ENCODE data around the gene APOL3. TPM values are rescaled to one million over a fixed set of nuclear protein-coding genes. Genes with fewer than 3 reads are reported as not detected.

Gene APOL3
- polyA plus RNA-seq, 1 experiment = 6.7 TPM

GRCh38 chr22:36129486-36130388, 30.8 kb downstream of the APOL3 start:
- ChIA-PET CTCF (interaction anchor here (0.5 to 2.5 kb wide), 4 partner anchors 10 to 502 kb away, joined by 3 to 12 read pairs (median 4); no protein-coding TSS in a partner anchor), POLR2A (interaction anchor here (0.7 kb wide), 1 partner anchor 134 kb away, joined by 7 read pairs; no protein-coding TSS in a partner anchor)
- no peak for DNase-seq (ENCODE audit: low read depth)

GRCh38 chr22:36129071-36129470, 31.5 kb downstream of the APOL3 start:
- CTCF ChIA-PET = interaction anchor here (0.6 to 2.5 kb wide), 2 partner anchors 34 to 63 kb away, joined by 3 to 12 read pairs; no protein-coding TSS in a partner anchor

More at GRCh38 chr22:36129486-36130388, 30.8 kb downstream of the APOL3 start:
- Histone ChIP-seq H3K27me3 (ENCODE audit: control insufficient read depth, insufficient read depth, low read length) (peaks cover 22% of the 10 kb centered on the region), H3K36me3 (ENCODE audit: control insufficient read depth, insufficient read depth, low read length) (no peaks in the 10 kb centered on the region), H3K4me3 (ENCODE audit: low read depth, low read length) (no peak overlapping the region)
- TF ChIP-seq CTCF (IDR thresholded peaks at IDR 0.05; ENCODE audit: insufficient read depth, low read depth, low read length) = no peak

GRCh38 chr22:36125994-36126531, 34.5 kb downstream of the APOL3 start:
- no peak for TF ChIP-seq CTCF (IDR thresholded peaks at IDR 0.05; ENCODE audit: insufficient read depth, low read depth, low read length)
- H3K27me3 ChIP-seq (ENCODE audit: control insufficient read depth, insufficient read depth, low read length) = peaks cover 9% of the 10 kb centered on the region; the same call in 1 of the 2 replicates
- H3K4me3 ChIP-seq (ENCODE audit: low read depth, low read length) = no peak overlapping the region
- no peaks in the 10 kb centered on the region for H3K36me3 ChIP-seq (ENCODE audit: control insufficient read depth, insufficient read depth, low read length)
- POLR2A ChIA-PET = no interaction called here
- DNase-seq (ENCODE audit: low read depth) = no peak
- CTCF ChIA-PET = interaction anchor here (2.0 to 4.0 kb wide), 6 partner anchors 11 to 499 kb away, joined by 6 to 29 read pairs (median 14); no protein-coding TSS in a partner anchor

More at GRCh38 chr22:36129071-36129470, 31.5 kb downstream of the APOL3 start:
- TF ChIP-seq CTCF (IDR thresholded peaks at IDR 0.05; ENCODE audit: insufficient read depth, low read depth, low read length) = no peak
- Histone ChIP-seq H3K27me3 (ENCODE audit: control insufficient read depth, insufficient read depth, low read length) (peaks cover 19% of the 10 kb centered on the region), H3K36me3 (ENCODE audit: control insufficient read depth, insufficient read depth, low read length) (no peaks in the 10 kb centered on the region), H3K4me3 (ENCODE audit: low read depth, low read length) (no peak overlapping the region)
- DNase-seq (ENCODE audit: low read depth) = no peak
- POLR2A ChIA-PET = interaction anchor here (0.7 kb wide), 1 partner anchor 133 kb away, joined by 7 read pairs; no protein-coding TSS in a partner anchor

- DNase-seq (ENCODE audit: low read depth) = no peak
- ChIA-PET POLR2A (no interaction called here), CTCF (interaction anchor here (0.7 to 4.0 kb wide), 15 partner anchors 9 to 774 kb away, joined by 3 to 29 read pairs (median 8); no protein-coding TSS in a partner anchor)
- TF ChIP-seq CTCF (IDR thresholded peaks at IDR 0.05; ENCODE audit: insufficient read depth, low read depth, low read length) = no peak
- H3K4me3 ChIP-seq (ENCODE audit: low read depth, low read length) = no peak overlapping the region
- H3K36me3 ChIP-seq (ENCODE audit: control insufficient read depth, insufficient read depth, low read length) = no peaks in the 10 kb centered on the region
- peaks cover 7% of the 10 kb centered on the region; the same call in 1 of the 2 replicates for H3K27me3 ChIP-seq (ENCODE audit: control insufficient read depth, insufficient read depth, low read length)
Observed at GRCh38 chr22:36125434-36125833, 35.1 kb downstream of the APOL3 start.

GRCh38 chr22:36124666-36125065, 35.9 kb downstream of the APOL3 start:
- Histone ChIP-seq H3K36me3 (ENCODE audit: control insufficient read depth, insufficient read depth, low read length) (no peaks in the 10 kb centered on the region), H3K27me3 (ENCODE audit: control insufficient read depth, insufficient read depth, low read length) (0 out of 2 replicates have a peak, but pooled peaks cover 1% of the 10 kb centered on the region), H3K4me3 (ENCODE audit: low read depth, low read length) (no peak overlapping the region)
- CTCF ChIA-PET = interaction anchor here (0.6 to 4.0 kb wide), 40 partner anchors 8 to 786 kb away, joined by 3 to 29 read pairs (median 4); no protein-coding TSS in a partner anchor
- TF ChIP-seq CTCF (IDR thresholded peaks at IDR 0.05; ENCODE audit: insufficient read depth, low read depth, low read length) = no peak
- no peak for DNase-seq (ENCODE audit: low read depth)
- POLR2A ChIA-PET = no interaction called here
